Renal cortical epithelial cell (primary cell): ENCODE data around the gene MYLK2. TPM values are rescaled to one million over a fixed set of nuclear protein-coding genes. Genes with fewer than 3 reads are reported as not detected.
A peak's percentile ranks its signal among the peaks of the same experiment; 100 is the strongest.

Source experiments
- DNase-seq: peaks from one replicate; pipeline ENCODE4 v3.0.0-alpha.2; 2011; ENCODE audit warnings: low read depth
- total RNA-seq: library from RNA; depleted of rRNA; stranded (reverse); fragments of >200 nt; gene quantifications from 2 replicates; pipeline ENCODE4 v1.2.3, GENCODE V29; 2014

MYLK2 gene
- total RNA-seq, 1 donor from 2014 or later: not detected

DNA sequence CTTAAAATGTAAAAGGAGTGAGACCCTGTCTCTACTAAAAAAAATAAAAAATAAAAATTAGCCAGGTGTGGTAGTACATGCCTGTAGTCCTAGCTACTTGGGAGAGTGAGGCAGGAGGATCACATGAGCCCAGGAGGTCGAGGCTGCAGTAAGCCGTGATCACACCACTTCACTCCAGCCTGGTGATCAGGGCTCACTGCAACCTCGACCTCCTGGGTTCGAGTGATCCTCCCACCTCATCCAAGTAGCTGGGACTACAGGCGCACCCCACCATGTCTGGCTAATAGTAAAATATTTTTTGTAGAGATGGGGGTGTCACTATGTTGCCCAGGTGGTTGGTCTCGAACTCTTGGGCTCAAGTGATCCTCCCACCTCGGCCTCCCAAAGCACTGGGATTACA, 34.3 kb downstream of the MYLK2 start:
- no peak for DNase-seq

DNA sequence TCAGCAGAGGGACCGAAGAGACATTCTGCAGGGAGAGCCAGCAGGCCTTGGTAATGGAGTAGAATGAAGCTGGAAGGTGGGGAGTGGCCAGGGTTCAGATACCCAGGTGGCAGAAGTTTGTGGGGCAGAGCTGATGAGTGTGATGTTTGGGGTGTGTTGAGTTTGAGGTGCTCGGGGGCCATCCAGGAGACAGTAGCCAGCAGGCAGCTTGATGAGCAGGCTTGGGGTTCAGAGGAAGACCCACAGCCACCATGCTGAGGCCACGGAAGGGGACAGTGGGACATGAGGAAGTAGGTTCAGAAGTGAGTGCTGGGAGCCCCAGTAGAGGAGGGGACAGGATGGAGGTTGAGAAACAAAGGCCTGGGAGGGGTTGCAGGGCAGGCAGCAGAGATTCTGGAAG, 37.4 kb downstream of the MYLK2 start:
- DNase-seq: no peak

DNA sequence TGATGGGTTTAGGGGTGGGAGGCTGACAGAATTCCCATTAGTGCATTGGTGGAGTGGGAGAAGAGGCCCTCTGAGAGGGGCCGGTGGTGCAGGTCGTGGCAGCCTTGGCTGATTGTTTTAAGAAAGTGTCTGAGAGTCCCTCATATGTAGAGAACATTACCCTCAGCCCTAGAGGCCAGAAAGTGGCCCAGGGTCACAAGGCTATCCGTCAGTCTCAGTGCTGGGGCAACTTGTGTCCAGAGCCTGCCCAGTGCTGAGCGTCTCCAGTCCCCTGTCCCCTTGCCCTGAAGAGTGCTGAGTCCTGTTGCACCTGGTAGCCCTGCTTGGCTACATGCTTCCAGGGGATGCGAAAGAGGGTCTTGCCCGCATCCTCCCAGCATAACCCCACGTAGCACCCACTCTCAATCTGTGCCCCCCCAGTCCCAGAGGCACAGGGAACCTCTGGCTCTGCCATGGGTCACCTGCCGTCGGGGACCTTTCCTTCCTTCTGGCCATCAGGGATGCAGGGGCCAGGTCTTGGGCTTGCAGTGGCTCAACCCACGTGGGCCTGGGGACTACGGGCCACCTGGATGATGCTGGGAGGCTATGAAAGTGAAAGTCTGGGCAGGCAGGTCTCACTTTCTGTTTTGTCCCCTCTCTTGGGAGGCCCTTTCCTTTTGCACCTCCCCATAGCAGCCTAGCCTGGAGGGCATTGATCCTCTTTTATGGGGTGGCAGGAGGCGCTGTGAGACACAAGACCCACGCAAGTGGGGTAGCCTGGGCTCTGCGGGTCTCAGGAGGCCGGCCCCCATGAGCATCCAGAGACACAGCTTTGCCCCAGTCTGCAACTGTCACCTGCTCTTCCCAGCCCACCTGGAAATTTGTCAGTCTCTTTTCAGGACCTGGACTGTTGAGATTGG, 39.0 kb downstream of the MYLK2 start:
- no peak for DNase-seq

DNA sequence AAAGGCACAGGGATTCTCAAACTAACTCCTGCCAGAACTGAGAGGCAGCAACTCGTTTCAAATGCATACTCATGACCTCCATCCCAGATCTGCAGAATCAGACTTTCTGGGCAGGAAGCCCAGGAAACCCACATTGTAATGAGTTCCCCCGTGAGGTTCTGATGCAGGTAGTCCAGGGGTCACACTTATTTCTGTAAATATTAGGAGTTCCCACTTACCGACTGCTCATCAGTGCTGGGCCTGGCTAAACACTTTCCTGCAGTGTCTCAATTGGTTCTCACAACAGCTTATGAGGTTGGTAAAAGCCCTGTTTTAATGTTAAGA, 39.6 kb downstream of the MYLK2 start:
- no peak for DNase-seq

DNA sequence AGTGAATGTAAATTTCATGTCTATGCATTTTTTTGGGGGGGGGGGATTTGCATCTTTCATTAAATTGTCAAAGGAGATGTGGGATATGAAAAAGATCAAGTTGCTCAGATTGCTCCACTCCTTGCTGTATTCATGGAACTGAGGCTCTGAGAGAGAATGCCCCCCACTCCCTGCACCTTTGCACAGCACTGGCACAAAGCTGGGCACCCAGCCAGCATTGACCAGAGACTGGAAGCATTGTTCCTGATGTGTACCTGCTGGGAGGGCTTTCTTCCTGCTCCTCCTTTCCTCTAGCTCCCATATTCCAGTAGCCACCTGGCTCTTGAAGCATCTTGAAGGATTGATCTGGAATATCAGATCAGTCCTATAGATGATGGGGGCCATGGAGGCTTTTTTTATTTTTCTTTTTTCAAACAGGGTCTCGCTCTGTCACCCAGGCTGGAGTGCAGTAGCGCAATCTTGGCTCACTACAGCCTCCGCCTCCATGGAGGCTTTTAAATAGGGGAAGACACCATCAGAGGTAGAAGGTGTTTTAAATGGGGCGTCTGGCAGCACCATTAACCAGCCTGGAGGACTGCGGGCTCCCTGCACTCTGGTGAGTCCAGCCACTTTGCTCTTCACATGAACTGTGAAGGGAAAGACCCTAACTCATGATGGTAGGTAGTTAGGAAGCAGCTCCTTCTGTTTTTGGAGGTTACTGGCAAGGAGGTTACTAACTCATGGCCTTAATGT, 40.3 kb downstream of the MYLK2 start:
- DNase-seq: no peak

DNA sequence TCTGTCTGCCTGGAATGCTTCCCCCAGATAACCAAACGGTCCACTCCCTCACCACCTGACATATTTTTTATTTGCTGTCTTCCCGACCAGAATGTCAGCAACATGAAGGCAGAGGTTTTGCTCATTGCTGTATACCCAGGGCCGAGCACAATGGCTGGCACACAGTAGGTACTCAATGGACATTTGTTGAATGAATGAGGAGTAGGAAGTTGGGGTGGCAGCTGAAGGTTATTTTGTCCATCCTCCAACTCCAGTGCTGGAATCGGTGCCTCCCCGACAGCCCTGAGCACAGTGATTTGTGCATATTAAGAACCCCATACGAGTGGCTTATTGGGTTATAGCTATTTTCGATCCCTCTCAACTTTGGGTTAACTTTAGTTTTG, 40.8 kb downstream of the MYLK2 start:
- DNase-seq: no peak

DNA sequence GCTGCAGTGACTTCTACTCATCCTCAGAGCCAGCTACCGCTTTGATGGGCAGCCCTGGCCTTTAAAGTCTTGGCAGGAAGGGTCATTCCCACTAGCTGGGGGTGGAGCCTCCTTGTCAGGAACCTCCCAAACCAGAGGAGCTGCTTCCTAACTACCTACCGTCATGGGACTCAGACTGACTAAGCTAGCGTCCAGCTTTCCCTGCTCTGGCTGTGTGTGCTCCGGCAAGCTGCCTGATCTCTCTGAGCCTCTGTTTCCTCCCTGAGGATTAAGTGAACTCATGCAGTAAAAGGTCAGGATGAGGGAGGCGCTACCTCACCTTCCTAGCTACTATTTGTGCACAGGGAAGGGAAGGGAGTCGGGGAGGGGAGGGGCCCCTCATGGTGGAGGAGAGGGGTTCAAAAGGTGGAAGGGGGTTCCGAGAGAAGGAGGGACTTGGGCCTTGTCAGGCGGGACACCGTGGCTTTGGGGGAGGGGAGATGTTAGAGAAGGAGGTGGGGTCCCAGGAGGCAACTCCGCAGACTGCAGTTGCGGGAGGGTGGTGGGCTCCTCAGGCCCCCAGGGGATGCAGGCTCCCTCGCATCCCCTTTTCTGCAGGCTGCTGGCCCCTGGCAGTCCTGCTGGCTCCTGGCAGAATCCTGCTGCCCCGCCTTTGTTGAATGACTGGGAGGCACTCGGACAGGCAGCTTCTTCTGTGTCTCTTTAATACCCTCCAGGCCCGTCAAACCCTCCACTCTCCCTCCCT, 41.4 kb downstream of the MYLK2 start:
- peak; percentile 33 for DNase-seq

DNA sequence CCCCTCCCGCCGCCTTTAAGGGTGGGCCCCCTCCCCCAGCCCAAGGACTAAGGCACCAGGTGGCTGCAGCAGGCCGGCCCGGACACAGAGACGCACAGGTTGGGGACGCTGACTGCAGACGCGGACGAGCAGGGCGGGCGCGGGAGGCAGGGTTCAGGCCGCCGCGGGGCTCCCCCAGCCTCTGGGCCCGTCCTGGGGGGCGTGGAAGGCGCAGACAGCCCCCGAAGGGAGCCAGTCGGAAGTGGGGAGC, 41.9 kb downstream of the MYLK2 start:
- DNase-seq: no peak

DNA sequence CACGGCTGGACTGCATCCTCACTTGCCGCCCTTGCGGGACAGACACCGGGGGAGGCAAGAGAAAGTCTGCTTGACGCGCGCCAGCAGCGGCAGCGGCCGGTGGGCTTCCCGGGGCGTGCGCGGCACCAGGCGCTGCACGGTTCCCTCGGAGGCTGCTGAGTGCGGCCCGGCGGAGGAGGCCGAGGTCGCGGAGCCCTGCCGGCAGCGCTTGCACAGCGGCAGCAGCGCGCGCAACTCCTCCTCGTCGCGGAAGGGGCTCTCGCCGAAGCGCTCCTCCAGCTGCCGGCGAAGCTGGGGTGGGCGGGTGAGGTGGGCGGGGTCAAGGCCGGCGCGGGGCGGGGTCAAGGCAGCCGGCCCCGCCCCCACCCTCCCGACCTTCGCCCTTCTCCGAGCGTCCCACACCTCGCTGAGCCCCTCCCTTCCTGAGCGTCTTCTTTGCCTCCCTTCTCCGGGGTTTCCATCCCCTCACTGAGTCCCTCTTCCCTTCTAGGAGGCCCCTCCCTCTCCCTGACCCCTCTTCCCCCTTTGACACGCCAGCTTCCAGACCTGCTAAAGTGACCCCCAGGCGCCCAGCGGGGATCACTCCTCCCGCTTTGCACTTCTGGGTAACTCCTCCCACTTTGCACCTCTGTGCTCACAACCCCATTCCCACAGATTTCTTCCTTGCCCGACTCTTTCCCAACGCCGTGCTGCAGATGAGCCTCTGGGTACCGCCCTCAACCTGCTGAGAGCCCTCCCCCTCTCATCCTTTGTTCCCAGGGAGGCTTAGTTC, 42.4 kb downstream of the MYLK2 start:
- DNase-seq: no peak

DNA sequence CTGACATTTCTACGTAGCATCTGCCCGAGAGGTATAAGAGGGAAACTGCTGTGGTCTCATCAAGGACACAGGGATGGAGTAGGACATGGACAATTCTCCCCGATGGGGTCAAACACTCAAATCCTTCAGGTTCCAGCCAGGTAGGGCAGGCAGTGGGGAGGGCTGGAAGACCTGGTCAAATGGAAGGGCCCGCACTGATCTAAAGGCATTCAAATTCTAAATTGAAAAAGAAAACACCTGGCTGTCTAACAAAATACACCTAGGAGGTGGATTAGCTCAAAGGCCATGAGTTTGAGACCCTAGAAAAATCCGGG, 43.0 kb downstream of the MYLK2 start:
- DNase-seq: no peak

DNA sequence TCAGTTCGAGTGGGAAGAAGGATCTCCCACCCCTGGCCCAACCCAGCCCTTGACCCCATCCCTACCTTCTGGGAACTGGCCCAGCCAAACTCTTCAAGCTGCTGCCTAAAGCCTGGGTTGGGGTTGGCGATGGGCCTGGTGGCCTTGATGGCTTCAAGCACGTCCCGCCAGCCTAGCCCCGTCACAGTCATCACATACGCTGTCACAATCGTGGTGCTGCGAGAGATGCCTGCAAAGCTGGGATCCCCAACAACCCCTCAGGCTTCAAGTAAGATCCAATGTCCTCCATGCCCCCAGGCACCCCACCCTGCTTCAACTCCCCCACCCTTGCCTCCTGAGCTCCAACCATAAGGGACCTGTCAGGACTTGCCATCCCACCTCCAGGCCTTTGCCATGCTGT, 43.4 kb downstream of the MYLK2 start:
- no peak for DNase-seq

DNA sequence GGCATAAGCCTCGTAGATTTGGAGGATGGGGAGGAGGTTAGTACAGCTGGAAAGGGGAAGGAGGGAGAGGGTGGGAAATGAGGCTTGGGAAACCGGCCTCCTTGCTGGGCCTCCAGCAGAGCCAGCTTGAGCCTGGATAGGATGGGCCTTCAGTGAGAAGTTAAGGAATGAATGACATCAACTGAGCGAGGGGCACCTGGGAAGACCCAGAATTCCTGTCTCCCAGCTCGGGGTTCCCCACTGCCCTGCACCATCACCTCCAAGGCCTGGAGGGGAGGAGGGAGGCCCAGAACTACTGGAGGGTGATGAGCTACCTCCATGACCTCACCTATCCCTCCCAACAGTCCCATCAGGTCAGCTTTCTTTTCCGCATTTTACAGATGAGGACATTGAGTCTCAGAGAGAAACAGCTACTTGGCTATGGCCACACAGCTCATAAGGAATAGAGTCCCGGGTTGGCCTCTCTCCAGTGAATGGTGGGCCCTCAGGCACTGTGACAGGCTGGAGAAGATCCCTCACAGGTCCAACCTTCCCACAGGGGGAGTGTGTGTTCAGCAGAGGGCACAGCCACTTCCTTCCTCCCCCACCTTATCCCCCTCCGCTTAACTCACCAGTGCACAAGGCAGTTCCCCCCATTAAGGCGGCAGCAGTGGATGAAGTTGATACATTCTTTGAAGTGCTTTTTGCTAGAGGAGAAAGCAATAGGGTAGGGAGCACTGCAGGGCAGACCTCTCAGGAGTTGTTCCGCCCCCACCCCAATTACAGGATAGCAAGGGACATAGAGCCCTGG, 44.3 kb downstream of the MYLK2 start:
- DNase-seq: no peak

DNA sequence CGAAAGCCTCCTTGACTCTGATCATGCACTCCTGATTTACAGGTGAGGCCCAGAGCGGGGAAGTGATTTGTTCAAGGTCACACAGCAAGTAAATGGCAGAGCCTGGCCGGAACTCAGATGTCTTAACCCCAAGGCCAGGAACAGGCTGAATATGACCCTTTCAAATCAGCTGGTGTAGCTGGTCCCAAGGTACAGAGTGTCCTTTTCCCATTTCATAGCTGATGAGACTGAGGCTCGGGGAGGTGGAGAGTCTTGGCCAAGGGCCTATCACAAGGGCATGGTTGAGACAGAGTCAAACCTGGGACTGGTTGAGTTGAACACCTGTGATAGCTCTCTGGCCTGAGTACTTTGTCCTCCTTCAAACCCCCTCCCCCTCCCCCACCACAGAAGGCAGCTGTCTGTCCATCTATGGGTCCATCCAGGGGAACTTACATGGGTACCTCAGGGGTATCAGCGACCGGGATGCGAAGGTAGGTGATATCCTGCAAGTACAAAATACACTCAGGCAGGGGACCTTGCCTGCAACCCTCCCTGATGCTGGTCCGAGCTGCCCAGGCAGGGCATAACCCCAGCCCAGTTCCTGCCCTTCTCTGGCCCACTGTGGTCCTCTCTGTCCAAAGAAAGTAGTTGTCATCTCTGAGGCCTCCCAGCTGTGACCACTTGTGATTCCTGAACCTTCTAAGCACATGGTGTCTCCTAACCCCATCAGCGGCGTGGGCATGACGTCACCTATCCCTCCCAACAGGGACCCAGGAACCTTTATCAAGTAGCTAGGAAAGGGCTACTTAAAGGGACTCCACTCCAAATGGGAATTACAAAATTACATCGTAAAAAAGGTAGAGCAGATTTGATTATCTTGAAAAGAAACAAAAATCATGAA, 45.6 kb downstream of the MYLK2 start:
- no peak for DNase-seq

DNA sequence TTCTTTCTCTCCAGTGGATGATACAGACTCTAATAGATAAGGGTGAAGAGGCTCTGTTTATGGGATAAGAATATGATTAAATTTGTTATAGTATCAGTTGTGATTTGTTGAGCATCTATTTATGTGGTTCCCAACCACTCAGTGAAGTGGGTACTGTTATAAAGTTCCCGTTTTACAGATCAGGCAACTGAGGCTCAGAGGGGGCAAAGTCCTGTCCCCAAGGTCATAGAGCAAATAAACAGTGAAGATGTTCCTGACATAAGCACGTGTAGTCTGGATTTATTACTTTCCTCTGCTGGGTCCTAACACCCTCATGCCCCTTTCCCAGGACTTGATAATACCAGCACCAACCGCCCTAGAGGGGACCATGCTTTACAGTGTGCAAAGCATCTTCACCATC, 47.1 kb downstream of the MYLK2 start:
- no peak for DNase-seq

DNA sequence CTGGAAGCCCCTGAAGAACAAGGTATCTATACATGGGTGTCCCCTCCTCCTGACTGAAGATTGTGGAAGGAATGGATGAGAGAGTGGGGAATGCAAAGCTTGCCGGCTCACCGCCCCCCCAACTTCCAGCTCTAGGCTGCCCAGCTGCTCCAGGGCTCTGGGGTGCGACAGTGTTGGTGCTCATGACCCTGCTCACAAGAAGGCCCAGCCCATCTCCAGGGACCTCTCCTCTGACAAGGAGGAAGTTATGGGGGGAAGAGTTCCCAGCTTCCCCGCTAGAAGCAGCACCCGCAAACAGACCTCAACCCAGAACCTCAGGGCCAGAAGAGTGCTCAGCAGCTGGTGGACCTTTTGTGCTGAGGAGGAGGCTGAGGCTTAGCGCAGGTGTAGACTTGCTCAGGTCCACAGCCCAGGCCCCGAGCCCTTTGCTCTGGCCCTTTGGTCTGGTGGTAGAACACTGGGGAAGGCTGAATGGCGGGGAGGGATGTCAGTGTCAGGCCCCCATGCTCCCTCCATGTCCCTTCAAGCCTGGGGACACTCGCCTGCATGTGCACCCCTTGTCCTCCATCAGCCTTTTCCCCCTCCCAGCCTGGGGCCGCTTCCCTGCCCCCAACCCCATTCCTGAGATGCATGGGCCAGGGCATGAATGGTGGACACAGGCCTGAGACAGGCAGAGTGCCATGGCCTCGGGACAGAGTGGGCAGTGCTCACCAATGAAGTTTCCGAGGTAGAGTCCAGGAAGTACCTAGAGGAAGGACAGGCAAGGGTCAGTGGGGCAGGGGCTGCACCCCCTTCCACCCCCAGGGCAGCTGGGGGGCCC, 49.9 kb downstream of the MYLK2 start:
- DNase-seq: no peak

DNA sequence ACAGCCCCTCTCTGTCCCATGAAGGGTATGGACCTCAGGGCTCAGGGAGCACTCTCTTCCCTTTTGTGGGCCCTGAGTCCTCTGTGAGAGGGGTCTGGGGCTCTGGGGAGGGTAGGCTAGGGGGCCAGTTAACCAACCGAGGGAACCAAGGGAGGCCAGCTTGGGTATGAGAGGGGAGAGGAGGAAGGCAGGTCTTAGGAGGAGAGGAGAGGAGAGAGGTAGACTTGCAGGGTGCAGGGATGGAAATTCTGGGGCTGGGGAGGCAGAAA, 50.5 kb downstream of the MYLK2 start:
- DNase-seq: no peak

DNA sequence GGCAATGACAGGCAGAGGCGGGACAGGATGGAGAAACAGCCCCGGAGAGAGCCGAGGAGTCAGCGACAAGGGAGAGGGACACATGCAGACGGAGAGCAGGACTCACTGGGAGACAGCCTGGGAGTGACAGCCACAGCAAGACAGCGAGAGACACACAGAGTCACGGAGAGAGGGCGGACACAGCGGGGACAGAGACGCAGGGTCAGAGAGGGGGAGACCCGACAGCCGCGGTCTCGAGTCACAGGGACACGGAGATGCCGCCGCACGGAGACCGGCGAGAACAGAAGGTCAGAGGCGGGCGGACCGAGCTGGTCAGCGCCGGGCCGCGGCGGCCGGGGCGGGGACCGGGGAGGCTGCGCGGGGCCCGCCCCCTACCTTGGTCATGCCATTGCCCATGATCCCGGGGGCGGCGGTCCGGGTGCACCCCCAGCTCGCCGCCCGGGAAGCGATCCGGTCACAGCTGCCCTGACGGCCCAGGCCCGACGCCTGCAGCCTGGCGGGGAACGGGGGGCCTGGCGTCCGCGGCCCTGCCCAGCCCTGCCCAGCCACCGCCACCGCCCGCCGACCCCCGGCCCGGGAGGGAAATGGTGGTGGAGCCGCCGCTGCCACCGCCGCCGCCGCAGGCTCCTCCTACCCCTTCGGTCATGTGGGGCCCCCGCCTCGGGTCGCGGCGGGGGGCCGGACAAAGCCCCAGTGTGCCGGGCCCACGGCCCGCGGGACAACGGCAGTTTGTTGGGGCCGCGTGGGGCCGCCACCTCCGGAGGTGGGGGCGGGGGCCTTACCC, 51.0 kb downstream of the MYLK2 start, which contains the start of the genes DUSP15 and TTLL9:
Gene DUSP15, minus strand, starts transcription at position 586 of the 784 bp plus-strand sequence. Its CDS starts 190 bp downstream, at position 396.
Gene TTLL9, plus strand, starts transcription at position 693 of the 784 bp plus-strand sequence. CDS start 493 bp downstream, outside the sequence.
- DNase-seq: no peak

DNA sequence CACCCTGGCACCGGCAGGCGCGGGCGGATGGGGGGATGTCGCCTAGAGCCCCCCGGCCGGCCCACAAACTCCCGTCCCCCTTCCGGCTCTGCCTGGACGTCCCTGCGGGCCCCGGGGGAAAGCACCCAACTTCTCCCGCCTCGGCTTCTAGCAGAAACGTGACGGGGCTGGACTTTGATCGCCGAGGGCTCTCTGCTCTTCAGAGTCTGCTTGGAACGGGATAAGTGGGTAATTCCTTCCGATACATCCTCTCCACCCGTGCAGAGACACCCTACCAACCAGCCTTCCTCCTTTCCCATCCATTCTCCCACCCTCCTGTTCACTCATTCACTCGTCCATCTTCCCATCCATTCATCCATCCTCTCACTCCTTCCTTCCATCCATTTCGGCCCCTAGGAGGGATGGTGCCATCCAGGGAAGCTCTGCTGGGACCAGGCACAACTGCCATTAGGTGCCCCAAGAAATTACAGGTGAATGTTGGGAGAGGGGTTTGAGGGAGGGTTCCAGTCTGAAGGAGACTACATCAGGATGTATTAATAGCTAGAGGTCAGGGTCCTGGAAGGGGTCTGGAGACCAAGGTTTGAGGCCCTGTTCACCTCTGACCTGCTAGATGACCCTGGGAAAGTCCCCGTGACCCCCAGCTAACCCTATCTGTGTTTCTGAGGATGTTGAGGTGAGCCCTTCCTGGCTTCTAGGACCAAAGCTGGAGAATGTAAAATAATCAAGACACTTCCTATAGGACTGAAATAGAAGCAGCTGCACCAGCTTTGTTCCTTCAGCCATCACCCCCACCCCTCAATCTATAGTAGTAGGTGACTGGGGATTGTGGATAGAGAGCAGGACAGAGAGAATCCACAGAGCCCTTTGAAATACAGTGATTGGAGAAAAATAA, 51.8 kb downstream of the MYLK2 start:
- DNase-seq: no peak
